Type B pancreatic cell (in vitro differentiated cells): ENCODE measurements around the gene NBAS. TPM values are rescaled to one million over a fixed set of nuclear protein-coding genes. Genes with fewer than 3 reads are reported as not detected.

Experiments used
- DNase-seq: peaks from one replicate; pipeline ENCODE4 v3.0.0; 2021; ENCODE audit warnings: mixed read lengths; ENCODE audit not compliant: unreplicated experiment; ENCODE audit errors: extremely low spot score
- H3K27ac Mint-ChIP-seq: 2 replicates; pipeline ENCODE4 v1.8.0; 2021; ENCODE audit warnings: mild to moderate bottlenecking, mixed read lengths
- H3K27me3 Mint-ChIP-seq: 2 replicates; pipeline ENCODE4 v1.8.0; 2021; ENCODE audit warnings: mixed read lengths
- H3K36me3 Mint-ChIP-seq: 2 replicates; pipeline ENCODE4 v1.8.0; 2021; ENCODE audit warnings: mixed read lengths
- H3K4me1 Mint-ChIP-seq: one replicate; pipeline ENCODE4 v1.8.0; 2021; ENCODE audit warnings: mixed read lengths; ENCODE audit not compliant: unreplicated experiment
- H3K4me3 Mint-ChIP-seq: 2 replicates; pipeline ENCODE4 v1.8.0; 2021; ENCODE audit warnings: mild to moderate bottlenecking, mixed read lengths
- H3K9me3 Mint-ChIP-seq: 2 replicates; pipeline ENCODE4 v1.8.0; 2021; ENCODE audit warnings: mixed read lengths
- total RNA-seq: library from RNA; stranded (reverse); gene quantifications from 2 replicates; pipeline ENCODE4 v1.2.1, GENCODE V29; 2021; ENCODE audit warnings: low replicate concordance
- TF ChIP-seq, protein P1 (sequence below): fragments of 200-600 bp; sonication (generic); conservative IDR thresholded peaks from 2 replicates; pipeline ENCODE4 v1.5.0; 2021; ENCODE audit warnings: antibody characterized with exemption, mild to moderate bottlenecking

The NBAS gene
- total RNA-seq, 1 donor from 2014 or later = 53.5 TPM

DNA sequence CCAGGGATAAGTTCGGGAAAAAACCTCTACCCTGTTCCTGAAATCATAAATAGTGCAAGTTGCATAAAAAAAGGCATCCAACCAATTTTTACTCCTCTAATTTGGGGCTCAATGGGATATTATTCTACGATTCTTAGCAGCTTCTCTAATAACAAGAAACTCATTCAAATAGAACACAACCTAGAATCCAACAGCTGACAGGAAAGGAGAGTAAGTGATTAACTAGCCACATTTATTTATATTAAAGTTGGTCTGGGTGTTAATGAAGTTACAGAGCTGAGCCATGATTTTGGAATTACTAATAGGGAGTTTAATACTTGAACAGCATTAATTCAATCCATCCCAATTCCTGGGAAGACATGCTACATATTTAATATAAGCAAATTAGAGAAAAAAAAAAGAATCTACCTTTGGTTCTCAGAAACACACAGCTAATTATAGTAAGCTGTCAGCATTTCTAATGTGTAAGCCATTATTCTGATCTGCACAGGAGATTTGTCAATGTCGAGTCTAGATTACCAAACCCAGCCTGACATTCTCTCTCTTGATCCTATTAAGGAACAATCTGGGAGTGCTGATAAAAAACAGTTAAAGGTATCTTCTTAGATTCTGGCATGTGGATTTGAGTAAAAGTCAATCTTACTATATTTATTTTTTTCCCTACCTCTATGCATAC, 267.7 kb downstream of the NBAS start:
- Mint-ChIP-seq H3K4me3 (no peak overlapping the region), H3K27me3 (no peaks in the 10 kb centered on the region), H3K27ac (no peak overlapping the region), H3K4me1 (no peaks in the 10 kb centered on the region), H3K9me3 (no peaks in the 10 kb centered on the region), H3K36me3 (peaks cover 20% of the 10 kb centered on the region)
- TF ChIP-seq, protein P1, sequence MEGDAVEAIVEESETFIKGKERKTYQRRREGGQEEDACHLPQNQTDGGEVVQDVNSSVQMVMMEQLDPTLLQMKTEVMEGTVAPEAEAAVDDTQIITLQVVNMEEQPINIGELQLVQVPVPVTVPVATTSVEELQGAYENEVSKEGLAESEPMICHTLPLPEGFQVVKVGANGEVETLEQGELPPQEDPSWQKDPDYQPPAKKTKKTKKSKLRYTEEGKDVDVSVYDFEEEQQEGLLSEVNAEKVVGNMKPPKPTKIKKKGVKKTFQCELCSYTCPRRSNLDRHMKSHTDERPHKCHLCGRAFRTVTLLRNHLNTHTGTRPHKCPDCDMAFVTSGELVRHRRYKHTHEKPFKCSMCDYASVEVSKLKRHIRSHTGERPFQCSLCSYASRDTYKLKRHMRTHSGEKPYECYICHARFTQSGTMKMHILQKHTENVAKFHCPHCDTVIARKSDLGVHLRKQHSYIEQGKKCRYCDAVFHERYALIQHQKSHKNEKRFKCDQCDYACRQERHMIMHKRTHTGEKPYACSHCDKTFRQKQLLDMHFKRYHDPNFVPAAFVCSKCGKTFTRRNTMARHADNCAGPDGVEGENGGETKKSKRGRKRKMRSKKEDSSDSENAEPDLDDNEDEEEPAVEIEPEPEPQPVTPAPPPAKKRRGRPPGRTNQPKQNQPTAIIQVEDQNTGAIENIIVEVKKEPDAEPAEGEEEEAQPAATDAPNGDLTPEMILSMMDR = no peak
- no peak for DNase-seq

GRCh38 chr2:15287447-15288184, 273.5 kb downstream of the NBAS start:
- no peaks in the 10 kb centered on the region for H3K27me3 Mint-ChIP-seq
- no peak overlapping the region for H3K27ac Mint-ChIP-seq
- no peaks in the 10 kb centered on the region for H3K4me1 Mint-ChIP-seq
- TF ChIP-seq, protein P1 = no peak
- no peak for DNase-seq
- no peaks in the 10 kb centered on the region for H3K9me3 Mint-ChIP-seq
- no peak overlapping the region for H3K4me3 Mint-ChIP-seq
- peaks cover 31% of the 10 kb centered on the region for H3K36me3 Mint-ChIP-seq

GRCh38 chr2:15284614-15285013, 276.5 kb downstream of the NBAS start:
- H3K27ac Mint-ChIP-seq = no peak overlapping the region
- H3K4me1 Mint-ChIP-seq = peaks cover under 1% of the 10 kb centered on the region

GRCh38 chr2:15281681-15282080, 279.5 kb downstream of the NBAS start:
- Mint-ChIP-seq H3K4me3 (no peak overlapping the region), H3K4me1 (peaks cover 11% of the 10 kb centered on the region), H3K36me3 (peaks cover 30% of the 10 kb centered on the region), H3K9me3 (no peaks in the 10 kb centered on the region), H3K27ac (no peak overlapping the region), H3K27me3 (no peaks in the 10 kb centered on the region)
- TF ChIP-seq, protein P1 = no peak
- no peak for DNase-seq

More at GRCh38 chr2:15284614-15285013, 276.5 kb downstream of the NBAS start:
- no peaks in the 10 kb centered on the region for H3K27me3 Mint-ChIP-seq
- TF ChIP-seq, protein P1 = no peak
- peaks cover 35% of the 10 kb centered on the region for H3K36me3 Mint-ChIP-seq
- no peak for DNase-seq
- no peak overlapping the region for H3K4me3 Mint-ChIP-seq
- H3K9me3 Mint-ChIP-seq = no peaks in the 10 kb centered on the region

DNA sequence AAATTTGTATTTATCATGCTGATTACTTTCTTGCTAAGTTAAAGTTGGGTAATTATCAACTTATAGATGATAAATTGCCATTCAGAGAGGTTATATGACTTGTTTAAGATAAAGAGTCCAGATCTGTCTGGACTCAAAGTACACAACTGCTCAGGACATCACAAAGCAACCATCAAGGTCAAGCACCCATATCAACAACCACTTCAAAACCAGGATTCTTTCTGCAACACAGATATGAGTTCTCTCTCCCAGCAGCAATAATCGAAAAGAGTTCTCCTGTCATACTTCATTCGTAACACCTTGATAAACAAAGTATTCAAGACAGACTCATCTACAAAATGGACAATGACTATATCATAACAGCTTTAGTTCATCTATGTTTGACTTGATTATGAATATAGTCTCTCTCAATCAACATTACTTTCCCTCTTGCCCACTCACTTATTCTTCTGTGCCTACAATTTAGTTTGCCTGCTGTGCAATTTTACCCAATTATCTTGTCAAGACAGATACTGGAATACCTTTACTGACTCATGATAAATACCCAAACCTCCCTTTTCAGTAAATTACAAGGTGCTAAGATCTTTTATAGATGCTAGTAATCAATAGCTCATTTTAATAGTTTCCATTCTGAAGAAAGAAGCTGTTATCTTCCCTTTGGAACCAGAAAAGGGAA, 281.8 kb downstream of the NBAS start:
- Mint-ChIP-seq H3K4me1 (peaks cover 11% of the 10 kb centered on the region), H3K36me3 (peaks cover 24% of the 10 kb centered on the region), H3K4me3 (no peak overlapping the region), H3K27me3 (no peaks in the 10 kb centered on the region), H3K27ac (no peak overlapping the region), H3K9me3 (no peaks in the 10 kb centered on the region)
- no peak for DNase-seq
- TF ChIP-seq, protein P1 = no peak
